H9 (cell line): ENCODE data around the gene ARID1B. TPM values are rescaled to one million over a fixed set of nuclear protein-coding genes. Genes with fewer than 3 reads are reported as not detected.

Experiments
- DNase-seq: peaks from one replicate; pipeline ENCODE4 v3.0.0-alpha.2; 2017
- H2AFZ ChIP-seq: one replicate; pipeline ENCODE4 v1.6.1; 2013; ENCODE audit warnings: mild to moderate bottlenecking, low read length, control low read depth, moderate library complexity
- H2AK5ac ChIP-seq: 2 replicates; pipeline ENCODE4 v1.6.1; 2013; ENCODE audit warnings: low read length, control low read depth, mixed read lengths; ENCODE audit not compliant: insufficient read length
- H2BK120ac ChIP-seq: one replicate; pipeline ENCODE4 v1.6.1; 2013; ENCODE audit warnings: low read depth, mild to moderate bottlenecking, low read length, control low read depth, inconsistent platforms; ENCODE audit not compliant: poor library complexity, severe bottlenecking
- H2BK12ac ChIP-seq: 2 replicates; pipeline ENCODE4 v1.6.1; 2013; ENCODE audit warnings: low read length, control low read depth, mixed read lengths, low read depth; ENCODE audit not compliant: insufficient read length
- H2BK15ac ChIP-seq: 2 replicates; pipeline ENCODE4 v1.6.1; 2013; ENCODE audit warnings: low read depth, low read length, control low read depth
- H2BK20ac ChIP-seq: one replicate; pipeline ENCODE4 v1.6.1; 2013; ENCODE audit warnings: low read depth, mild to moderate bottlenecking, low read length, control low read depth, inconsistent platforms; ENCODE audit not compliant: poor library complexity, severe bottlenecking
- H2BK5ac ChIP-seq: 2 replicates; pipeline ENCODE4 v1.6.1; 2013; ENCODE audit warnings: low read length, control low read depth, mixed read lengths; ENCODE audit not compliant: insufficient read length
- H3K14ac ChIP-seq: 2 replicates; pipeline ENCODE4 v1.6.1; 2013; ENCODE audit warnings: low read length, control low read depth; ENCODE audit not compliant: insufficient read depth
- H3K18ac ChIP-seq: 2 replicates; pipeline ENCODE4 v1.6.1; 2013; ENCODE audit warnings: low read depth, mild to moderate bottlenecking, mixed read lengths, low read length, control low read depth; ENCODE audit not compliant: insufficient read length
- H3K23ac ChIP-seq: 2 replicates; pipeline ENCODE4 v1.6.1; 2013; ENCODE audit warnings: low read length, control low read depth, mixed read lengths, low read depth; ENCODE audit not compliant: insufficient read length
- H3K23me2 ChIP-seq: 2 replicates; pipeline ENCODE4 v1.6.1; 2013; ENCODE audit warnings: low read depth, mild to moderate bottlenecking, mixed read lengths, low read length, control low read depth; ENCODE audit not compliant: insufficient read length, poor library complexity, severe bottlenecking
- H3K27ac ChIP-seq: 2 replicates; pipeline ENCODE4 v1.5.1; 2013; ENCODE audit warnings: low read length, control low read depth, mixed read lengths, low read depth; ENCODE audit not compliant: insufficient read length
- H3K27me3 ChIP-seq: 2 replicates; pipeline ENCODE4 v1.6.1; 2013; ENCODE audit warnings: low read length, control low read depth, inconsistent platforms; ENCODE audit not compliant: insufficient read depth
- H3K4ac ChIP-seq: 2 replicates; pipeline ENCODE4 v1.6.1; 2013; ENCODE audit warnings: low read depth, mild to moderate bottlenecking, control low read depth, inconsistent platforms, low read length, moderate library complexity
- H3K4me1 ChIP-seq: 2 replicates; pipeline ENCODE4 v1.6.1; 2013; ENCODE audit warnings: low read length, control low read depth, inconsistent platforms; ENCODE audit not compliant: insufficient read depth
- H3K4me2 ChIP-seq: 2 replicates; pipeline ENCODE4 v1.6.1; 2013; ENCODE audit warnings: low read length, control low read depth, mixed read lengths; ENCODE audit not compliant: insufficient read length, insufficient read depth
- H3K56ac ChIP-seq: 2 replicates; pipeline ENCODE4 v1.6.1; 2013; ENCODE audit warnings: low read depth, mild to moderate bottlenecking, mixed read lengths, low read length, control low read depth; ENCODE audit not compliant: insufficient read length
- H3K79me1 ChIP-seq: 2 replicates; pipeline ENCODE4 v1.6.1; 2013; ENCODE audit warnings: low read depth, mild to moderate bottlenecking, moderate library complexity, low read length, control low read depth, inconsistent platforms; ENCODE audit not compliant: insufficient read depth, poor library complexity, severe bottlenecking
- H3K79me2 ChIP-seq: 2 replicates; pipeline ENCODE4 v1.6.1; 2013; ENCODE audit warnings: low read length, control low read depth, inconsistent platforms; ENCODE audit not compliant: insufficient read depth
- H3K9ac ChIP-seq: 2 replicates; pipeline ENCODE4 v1.6.1; 2013; ENCODE audit warnings: low read length, control low read depth, mixed read lengths; ENCODE audit not compliant: insufficient read length; ENCODE audit errors: extremely low read depth
- H3K9me3 ChIP-seq: one replicate; pipeline ENCODE4 v1.6.1; 2013; ENCODE audit warnings: low read depth, low read length, inconsistent platforms; ENCODE audit not compliant: control insufficient read depth
- H3T11ph ChIP-seq: one replicate; pipeline ENCODE4 v1.6.1; 2013; ENCODE audit warnings: mild to moderate bottlenecking, low read length, control low read depth, inconsistent platforms
- H4K20me1 ChIP-seq: one replicate; pipeline ENCODE4 v1.6.1; 2013; ENCODE audit not compliant: control insufficient read depth, insufficient read length, insufficient read depth
- H4K5ac ChIP-seq: 2 replicates; pipeline ENCODE4 v1.6.1; 2013; ENCODE audit warnings: low read depth, mild to moderate bottlenecking, mixed read lengths, low read length, control low read depth; ENCODE audit not compliant: insufficient read length
- H4K8ac ChIP-seq: replicated peaks from 2 replicates; pipeline ENCODE4 v1.6.1; 2013; ENCODE audit warnings: low read length, control low read depth, mixed read lengths, low read depth; ENCODE audit not compliant: insufficient read length
- H4K91ac ChIP-seq: 2 replicates; pipeline ENCODE4 v1.6.1; 2013; ENCODE audit warnings: low read depth, mild to moderate bottlenecking, moderate library complexity, mixed read lengths, low read length, control low read depth; ENCODE audit not compliant: insufficient read length
- H3K27ac Mint-ChIP-seq, 3 experiments: 2 replicates in 2 of 3; 3 replicates in 1 of 3; pipeline ENCODE4 v1.8.0; 2020 to 2021; ENCODE audit warnings: mixed read lengths in 3 of 3, mild to moderate bottlenecking in 1 of 3, moderate library complexity in 1 of 3
- H3K27me3 Mint-ChIP-seq: 2 replicates; pipeline ENCODE4 v1.8.0; 2021; ENCODE audit warnings: low read depth, mild to moderate bottlenecking, moderate library complexity, mixed read lengths
- H3K36me3 Mint-ChIP-seq, 3 experiments: 2 replicates in 2 of 3; 3 replicates in 1 of 3; pipeline ENCODE4 v1.8.0; 2020 to 2021; ENCODE audit warnings: low read depth in 3 of 3, mixed read lengths in 3 of 3; ENCODE audit not compliant: insufficient read depth in 1 of 3
- H3K4me1 Mint-ChIP-seq, 2 experiments: 2 replicates each; pipeline ENCODE4 v1.8.0; 2020; ENCODE audit warnings: mixed read lengths in 2 of 2
- H3K4me3 Mint-ChIP-seq, 2 experiments: 2 replicates in 1 of 2; 3 replicates in 1 of 2; pipeline ENCODE4 v1.8.0; 2020 to 2021; ENCODE audit warnings: mild to moderate bottlenecking in 2 of 2, mixed read lengths in 2 of 2, moderate library complexity in 1 of 2
- H3K9me3 Mint-ChIP-seq, 2 experiments: 2 replicates in 1 of 2; 3 replicates in 1 of 2; pipeline ENCODE4 v1.8.0; 2020; ENCODE audit warnings: mild to moderate bottlenecking in 2 of 2, mixed read lengths in 2 of 2, moderate library complexity in 1 of 2
- WGBS: extraction: QIAGEN DNeasy Blood & Tissue Kit; methylation state at CpG from one replicate; pipeline ENCODE4 v1.1.7; 2013; ENCODE audit warnings: missing lambda C conversion rate, low lambda C conversion rate, mixed read lengths; ENCODE audit not compliant: insufficient read length; ENCODE audit errors: extremely low coverage; 5-methylcytosine and 5-hydroxymethylcytosine counted together
- total RNA-seq: library from RNA; stranded (reverse); gene quantifications from 2 replicates; pipeline ENCODE4 v1.2.1, GENCODE V29; 2021
- TF ChIP-seq, protein P1 (sequence below): fragments of 200-600 bp; sonication (generic); conservative IDR thresholded peaks from 3 replicates; pipeline ENCODE4 v1.8.0; 2021; ENCODE audit warnings: antibody characterized with exemption, mild to moderate bottlenecking

The ARID1B gene
- total RNA-seq, 1 experiment from 2014 or later = 88.2 TPM

GRCh38 chr6:157064502-157064901, 287.3 kb downstream of the ARID1B start:
- H2AK5ac ChIP-seq = no peak overlapping the region
- no peaks in the 10 kb centered on the region for H3K79me1 ChIP-seq
- no peak for DNase-seq
- no peaks in the 10 kb centered on the region for H3K27me3 ChIP-seq
- no peak overlapping the region for H3K4me3 Mint-ChIP-seq
- no peaks in the 10 kb centered on the region for H3K9me3 ChIP-seq
- H3K23ac ChIP-seq = no peak overlapping the region
- H2BK15ac ChIP-seq = no peak overlapping the region
- TF ChIP-seq, protein P1, sequence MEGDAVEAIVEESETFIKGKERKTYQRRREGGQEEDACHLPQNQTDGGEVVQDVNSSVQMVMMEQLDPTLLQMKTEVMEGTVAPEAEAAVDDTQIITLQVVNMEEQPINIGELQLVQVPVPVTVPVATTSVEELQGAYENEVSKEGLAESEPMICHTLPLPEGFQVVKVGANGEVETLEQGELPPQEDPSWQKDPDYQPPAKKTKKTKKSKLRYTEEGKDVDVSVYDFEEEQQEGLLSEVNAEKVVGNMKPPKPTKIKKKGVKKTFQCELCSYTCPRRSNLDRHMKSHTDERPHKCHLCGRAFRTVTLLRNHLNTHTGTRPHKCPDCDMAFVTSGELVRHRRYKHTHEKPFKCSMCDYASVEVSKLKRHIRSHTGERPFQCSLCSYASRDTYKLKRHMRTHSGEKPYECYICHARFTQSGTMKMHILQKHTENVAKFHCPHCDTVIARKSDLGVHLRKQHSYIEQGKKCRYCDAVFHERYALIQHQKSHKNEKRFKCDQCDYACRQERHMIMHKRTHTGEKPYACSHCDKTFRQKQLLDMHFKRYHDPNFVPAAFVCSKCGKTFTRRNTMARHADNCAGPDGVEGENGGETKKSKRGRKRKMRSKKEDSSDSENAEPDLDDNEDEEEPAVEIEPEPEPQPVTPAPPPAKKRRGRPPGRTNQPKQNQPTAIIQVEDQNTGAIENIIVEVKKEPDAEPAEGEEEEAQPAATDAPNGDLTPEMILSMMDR = no peak
- H3K27me3 Mint-ChIP-seq = no peaks in the 10 kb centered on the region; the same call in 1 of the 2 replicates
- no peak overlapping the region for H3K18ac ChIP-seq
- no peak overlapping the region for H2BK120ac ChIP-seq
- H3T11ph ChIP-seq = no peak overlapping the region
- no peaks in the 10 kb centered on the region for H3K9me3 Mint-ChIP-seq
- no peak overlapping the region for H4K8ac ChIP-seq
- no peak overlapping the region for H3K9ac ChIP-seq
- WGBS = no CpG with 5 or more reads among the region's 8 CpGs
- H3K36me3 Mint-ChIP-seq = no peaks in the 10 kb centered on the region; a peak in 1 of 7 replicates
- no peak overlapping the region for H2BK12ac ChIP-seq
- H4K5ac ChIP-seq = no peak overlapping the region
- no peak overlapping the region for H2BK20ac ChIP-seq
- no peak overlapping the region for H3K56ac ChIP-seq
- no peak overlapping the region for H3K14ac ChIP-seq
- no peak overlapping the region for H2AFZ ChIP-seq
- peaks cover 27 to 41% of the 10 kb centered on the region in 2 experiments for H3K4me1 Mint-ChIP-seq
- no peaks in the 10 kb centered on the region for H4K20me1 ChIP-seq
- no peak overlapping the region for H2BK5ac ChIP-seq
- H3K4me2 ChIP-seq = no peak overlapping the region
- H3K4ac ChIP-seq = no peak overlapping the region
- no peak overlapping the region for H4K91ac ChIP-seq
- no peaks in the 10 kb centered on the region for H3K23me2 ChIP-seq
- peaks cover 7% of the 10 kb centered on the region; the same call in 1 of the 2 replicates for H3K4me1 ChIP-seq
- H3K27ac Mint-ChIP-seq = 0 out of 7 replicates have a peak overlapping the region, but pooled peaks of 1 of the 3 experiments have one; percentile 36
- no peaks in the 10 kb centered on the region for H3K79me2 ChIP-seq
- H3K27ac ChIP-seq = no peak overlapping the region
